H9 (cell line): ENCODE data around the gene SFMBT1. TPM values are rescaled to one million over a fixed set of nuclear protein-coding genes. Genes with fewer than 3 reads are reported as not detected.

Experiments used
- DNase-seq: peaks from one replicate; pipeline ENCODE4 v3.0.0-alpha.2; 2017
- H2AFZ ChIP-seq: one replicate; pipeline ENCODE4 v1.6.1; 2013; ENCODE audit warnings: mild to moderate bottlenecking, low read length, control low read depth, moderate library complexity
- H2AK5ac ChIP-seq: 2 replicates; pipeline ENCODE4 v1.6.1; 2013; ENCODE audit warnings: low read length, control low read depth, mixed read lengths; ENCODE audit not compliant: insufficient read length
- H2BK120ac ChIP-seq: one replicate; pipeline ENCODE4 v1.6.1; 2013; ENCODE audit warnings: low read depth, mild to moderate bottlenecking, low read length, control low read depth, inconsistent platforms; ENCODE audit not compliant: poor library complexity, severe bottlenecking
- H2BK12ac ChIP-seq: 2 replicates; pipeline ENCODE4 v1.6.1; 2013; ENCODE audit warnings: low read length, control low read depth, mixed read lengths, low read depth; ENCODE audit not compliant: insufficient read length
- H2BK15ac ChIP-seq: 2 replicates; pipeline ENCODE4 v1.6.1; 2013; ENCODE audit warnings: low read depth, low read length, control low read depth
- H2BK20ac ChIP-seq: one replicate; pipeline ENCODE4 v1.6.1; 2013; ENCODE audit warnings: low read depth, mild to moderate bottlenecking, low read length, control low read depth, inconsistent platforms; ENCODE audit not compliant: poor library complexity, severe bottlenecking
- H2BK5ac ChIP-seq: 2 replicates; pipeline ENCODE4 v1.6.1; 2013; ENCODE audit warnings: low read length, control low read depth, mixed read lengths; ENCODE audit not compliant: insufficient read length
- H3K14ac ChIP-seq: 2 replicates; pipeline ENCODE4 v1.6.1; 2013; ENCODE audit warnings: low read length, control low read depth; ENCODE audit not compliant: insufficient read depth
- H3K18ac ChIP-seq: 2 replicates; pipeline ENCODE4 v1.6.1; 2013; ENCODE audit warnings: low read depth, mild to moderate bottlenecking, mixed read lengths, low read length, control low read depth; ENCODE audit not compliant: insufficient read length
- H3K23ac ChIP-seq: 2 replicates; pipeline ENCODE4 v1.6.1; 2013; ENCODE audit warnings: low read length, control low read depth, mixed read lengths, low read depth; ENCODE audit not compliant: insufficient read length
- H3K23me2 ChIP-seq: 2 replicates; pipeline ENCODE4 v1.6.1; 2013; ENCODE audit warnings: low read depth, mild to moderate bottlenecking, mixed read lengths, low read length, control low read depth; ENCODE audit not compliant: insufficient read length, poor library complexity, severe bottlenecking
- H3K27ac ChIP-seq: 2 replicates; pipeline ENCODE4 v1.5.1; 2013; ENCODE audit warnings: low read length, control low read depth, mixed read lengths, low read depth; ENCODE audit not compliant: insufficient read length
- H3K27me3 ChIP-seq: 2 replicates; pipeline ENCODE4 v1.6.1; 2013; ENCODE audit warnings: low read length, control low read depth, inconsistent platforms; ENCODE audit not compliant: insufficient read depth
- H3K4ac ChIP-seq: 2 replicates; pipeline ENCODE4 v1.6.1; 2013; ENCODE audit warnings: low read depth, mild to moderate bottlenecking, control low read depth, inconsistent platforms, low read length, moderate library complexity
- H3K4me1 ChIP-seq: 2 replicates; pipeline ENCODE4 v1.6.1; 2013; ENCODE audit warnings: low read length, control low read depth, inconsistent platforms; ENCODE audit not compliant: insufficient read depth
- H3K4me2 ChIP-seq: 2 replicates; pipeline ENCODE4 v1.6.1; 2013; ENCODE audit warnings: low read length, control low read depth, mixed read lengths; ENCODE audit not compliant: insufficient read length, insufficient read depth
- H3K56ac ChIP-seq: 2 replicates; pipeline ENCODE4 v1.6.1; 2013; ENCODE audit warnings: low read depth, mild to moderate bottlenecking, mixed read lengths, low read length, control low read depth; ENCODE audit not compliant: insufficient read length
- H3K79me1 ChIP-seq: 2 replicates; pipeline ENCODE4 v1.6.1; 2013; ENCODE audit warnings: low read depth, mild to moderate bottlenecking, moderate library complexity, low read length, control low read depth, inconsistent platforms; ENCODE audit not compliant: insufficient read depth, poor library complexity, severe bottlenecking
- H3K79me2 ChIP-seq: 2 replicates; pipeline ENCODE4 v1.6.1; 2013; ENCODE audit warnings: low read length, control low read depth, inconsistent platforms; ENCODE audit not compliant: insufficient read depth
- H3K9ac ChIP-seq: 2 replicates; pipeline ENCODE4 v1.6.1; 2013; ENCODE audit warnings: low read length, control low read depth, mixed read lengths; ENCODE audit not compliant: insufficient read length; ENCODE audit errors: extremely low read depth
- H3K9me3 ChIP-seq: one replicate; pipeline ENCODE4 v1.6.1; 2013; ENCODE audit warnings: low read depth, low read length, inconsistent platforms; ENCODE audit not compliant: control insufficient read depth
- H3T11ph ChIP-seq: one replicate; pipeline ENCODE4 v1.6.1; 2013; ENCODE audit warnings: mild to moderate bottlenecking, low read length, control low read depth, inconsistent platforms
- H4K20me1 ChIP-seq: one replicate; pipeline ENCODE4 v1.6.1; 2013; ENCODE audit not compliant: control insufficient read depth, insufficient read length, insufficient read depth
- H4K5ac ChIP-seq: 2 replicates; pipeline ENCODE4 v1.6.1; 2013; ENCODE audit warnings: low read depth, mild to moderate bottlenecking, mixed read lengths, low read length, control low read depth; ENCODE audit not compliant: insufficient read length
- H4K8ac ChIP-seq: replicated peaks from 2 replicates; pipeline ENCODE4 v1.6.1; 2013; ENCODE audit warnings: low read length, control low read depth, mixed read lengths, low read depth; ENCODE audit not compliant: insufficient read length
- H4K91ac ChIP-seq: 2 replicates; pipeline ENCODE4 v1.6.1; 2013; ENCODE audit warnings: low read depth, mild to moderate bottlenecking, moderate library complexity, mixed read lengths, low read length, control low read depth; ENCODE audit not compliant: insufficient read length
- H3K27ac Mint-ChIP-seq, 3 experiments: 2 replicates in 2 of 3; 3 replicates in 1 of 3; pipeline ENCODE4 v1.8.0; 2020 to 2021; ENCODE audit warnings: mixed read lengths in 3 of 3, mild to moderate bottlenecking in 1 of 3, moderate library complexity in 1 of 3
- H3K27me3 Mint-ChIP-seq: 2 replicates; pipeline ENCODE4 v1.8.0; 2021; ENCODE audit warnings: low read depth, mild to moderate bottlenecking, moderate library complexity, mixed read lengths
- H3K36me3 Mint-ChIP-seq, 3 experiments: 2 replicates in 2 of 3; 3 replicates in 1 of 3; pipeline ENCODE4 v1.8.0; 2020 to 2021; ENCODE audit warnings: low read depth in 3 of 3, mixed read lengths in 3 of 3; ENCODE audit not compliant: insufficient read depth in 1 of 3
- H3K4me1 Mint-ChIP-seq, 2 experiments: 2 replicates each; pipeline ENCODE4 v1.8.0; 2020; ENCODE audit warnings: mixed read lengths in 2 of 2
- H3K4me3 Mint-ChIP-seq, 2 experiments: 2 replicates in 1 of 2; 3 replicates in 1 of 2; pipeline ENCODE4 v1.8.0; 2020 to 2021; ENCODE audit warnings: mild to moderate bottlenecking in 2 of 2, mixed read lengths in 2 of 2, moderate library complexity in 1 of 2
- H3K9me3 Mint-ChIP-seq, 2 experiments: 2 replicates in 1 of 2; 3 replicates in 1 of 2; pipeline ENCODE4 v1.8.0; 2020; ENCODE audit warnings: mild to moderate bottlenecking in 2 of 2, mixed read lengths in 2 of 2, moderate library complexity in 1 of 2
- WGBS: extraction: QIAGEN DNeasy Blood & Tissue Kit; methylation state at CpG from one replicate; pipeline ENCODE4 v1.1.7; 2013; ENCODE audit warnings: missing lambda C conversion rate, low lambda C conversion rate, mixed read lengths; ENCODE audit not compliant: insufficient read length; ENCODE audit errors: extremely low coverage; 5-methylcytosine and 5-hydroxymethylcytosine counted together
- total RNA-seq: library from RNA; stranded (reverse); gene quantifications from 2 replicates; pipeline ENCODE4 v1.2.1, GENCODE V29; 2021
- TF ChIP-seq, protein P1 (sequence below): fragments of 200-600 bp; sonication (generic); conservative IDR thresholded peaks from 3 replicates; pipeline ENCODE4 v1.8.0; 2021; ENCODE audit warnings: antibody characterized with exemption, mild to moderate bottlenecking

SFMBT1 gene
- total RNA-seq, 1 experiment from 2014 or later: 15.3 TPM

DNA sequence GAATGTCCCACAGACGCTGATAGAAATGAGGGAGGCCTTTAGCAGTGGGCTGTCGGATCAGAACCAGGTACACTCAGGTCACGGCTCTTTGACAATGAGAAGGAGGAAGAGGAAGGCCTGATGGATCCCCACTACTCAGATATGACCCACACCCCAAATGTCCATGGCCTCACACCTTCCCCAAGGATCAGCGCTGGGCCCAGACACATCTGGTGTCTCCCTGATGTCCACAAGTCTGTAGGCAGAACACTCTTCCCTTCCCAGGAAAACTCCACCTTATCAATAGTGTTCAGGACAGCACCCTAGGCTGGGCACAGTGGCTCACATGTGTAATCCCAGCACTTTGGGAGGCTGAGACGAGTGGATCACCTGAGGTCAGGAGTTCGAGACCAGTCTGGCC lies 33.3 kb upstream of the SFMBT1 start:
- Histone ChIP-seq H3K4me1 (no peaks in the 10 kb centered on the region), H2BK120ac (no peak overlapping the region), H3K27me3 (no peaks in the 10 kb centered on the region), H3K4me2 (no peak overlapping the region), H2BK12ac (no peak overlapping the region), H3K23me2 (no peaks in the 10 kb centered on the region), H2AK5ac (no peak overlapping the region), H4K8ac (no peak overlapping the region), H2BK20ac (no peak overlapping the region), H3K56ac (no peak overlapping the region), H3K79me1 (no peaks in the 10 kb centered on the region), H2BK5ac (no peak overlapping the region), H3K4ac (no peak overlapping the region), H3K79me2 (no peaks in the 10 kb centered on the region), H2BK15ac (no peak overlapping the region), H4K20me1 (no peaks in the 10 kb centered on the region), H4K91ac (no peak overlapping the region), H3K14ac (no peak overlapping the region), H3K9me3 (no peaks in the 10 kb centered on the region), H3K9ac (no peak overlapping the region), H3K18ac (no peak overlapping the region), H2AFZ (no peak overlapping the region), H4K5ac (no peak overlapping the region), H3K23ac (no peak overlapping the region), H3K27ac (no peak overlapping the region), H3T11ph (no peak overlapping the region)
- H3K4me3 Mint-ChIP-seq: no peak overlapping the region
- peak; percentile 9 for DNase-seq
- TF ChIP-seq, protein P1, sequence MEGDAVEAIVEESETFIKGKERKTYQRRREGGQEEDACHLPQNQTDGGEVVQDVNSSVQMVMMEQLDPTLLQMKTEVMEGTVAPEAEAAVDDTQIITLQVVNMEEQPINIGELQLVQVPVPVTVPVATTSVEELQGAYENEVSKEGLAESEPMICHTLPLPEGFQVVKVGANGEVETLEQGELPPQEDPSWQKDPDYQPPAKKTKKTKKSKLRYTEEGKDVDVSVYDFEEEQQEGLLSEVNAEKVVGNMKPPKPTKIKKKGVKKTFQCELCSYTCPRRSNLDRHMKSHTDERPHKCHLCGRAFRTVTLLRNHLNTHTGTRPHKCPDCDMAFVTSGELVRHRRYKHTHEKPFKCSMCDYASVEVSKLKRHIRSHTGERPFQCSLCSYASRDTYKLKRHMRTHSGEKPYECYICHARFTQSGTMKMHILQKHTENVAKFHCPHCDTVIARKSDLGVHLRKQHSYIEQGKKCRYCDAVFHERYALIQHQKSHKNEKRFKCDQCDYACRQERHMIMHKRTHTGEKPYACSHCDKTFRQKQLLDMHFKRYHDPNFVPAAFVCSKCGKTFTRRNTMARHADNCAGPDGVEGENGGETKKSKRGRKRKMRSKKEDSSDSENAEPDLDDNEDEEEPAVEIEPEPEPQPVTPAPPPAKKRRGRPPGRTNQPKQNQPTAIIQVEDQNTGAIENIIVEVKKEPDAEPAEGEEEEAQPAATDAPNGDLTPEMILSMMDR: no peak
- WGBS: no CpG with 5 or more reads among the region's 6 CpGs
- H3K27me3 Mint-ChIP-seq: peaks cover 5% of the 10 kb centered on the region
- peaks cover 0 to 1% of the 10 kb centered on the region in 2 experiments; a peak in 2 of 4 replicates for H3K4me1 Mint-ChIP-seq
- no peaks in the 10 kb centered on the region for H3K36me3 Mint-ChIP-seq
- H3K27ac Mint-ChIP-seq: no peak overlapping the region
- H3K9me3 Mint-ChIP-seq: no peaks in the 10 kb centered on the region; a peak in 1 of 5 replicates
